ENCODE results near the gene ABCC6.
"Not testable (repeated sequence)": the region's sequence is repeated elsewhere in the genome, so short reads cannot be mapped to it uniquely, and the experiment has no call there.

Gene ABCC6

GRCh38 chr16:16222850-16223661 lies at the start of gene ABCC6:
Gene ABCC6 (minus strand): TSS chr16:16223494. CDS start chr16:16223434, 60 bp downstream.
- not testable (repeated sequence) for DNase-seq (ENCODE audit: low read depth)

- DNase-seq (ENCODE audit: low read depth): not testable (repeated sequence)
These were observed 49.4 kb upstream of the ABCC6 start for GRCh38 chr16:16272573-16273221.

GRCh38 chr16:16271658-16272057 lies 48.4 kb upstream of the ABCC6 start:
- not testable (repeated sequence) for DNase-seq (ENCODE audit: low read depth)

- DNase-seq (ENCODE audit: low read depth): not testable (repeated sequence)
These were observed 45.0 kb upstream of the ABCC6 start for GRCh38 chr16:16268185-16268808.

GRCh38 chr16:16267708-16268107 lies 44.4 kb upstream of the ABCC6 start:
- DNase-seq (ENCODE audit: low read depth): not testable (repeated sequence)

GRCh38 chr16:16265044-16265443 lies 41.8 kb upstream of the ABCC6 start:
- not testable (repeated sequence) for DNase-seq (ENCODE audit: low read depth)

- not testable (repeated sequence) for DNase-seq (ENCODE audit: low read depth)
These were observed 40.7 kb upstream of the ABCC6 start for GRCh38 chr16:16263947-16264346.

- not testable (repeated sequence) for DNase-seq (ENCODE audit: low read depth)
These were observed 39.8 kb upstream of the ABCC6 start for GRCh38 chr16:16262954-16263555.

- not testable (repeated sequence) for DNase-seq (ENCODE audit: low read depth)
These were observed 36.7 kb upstream of the ABCC6 start for GRCh38 chr16:16259971-16260370.

- DNase-seq (ENCODE audit: low read depth): not testable (repeated sequence)
These were observed 35.5 kb upstream of the ABCC6 start for GRCh38 chr16:16258822-16259221.

GRCh38 chr16:16257301-16257923 lies 34.1 kb upstream of the ABCC6 start:
- DNase-seq (ENCODE audit: low read depth): not testable (repeated sequence)

GRCh38 chr16:16252377-16252776 lies 29.1 kb upstream of the ABCC6 start:
- DNase-seq (ENCODE audit: low read depth): not testable (repeated sequence)

- not testable (repeated sequence) for DNase-seq (ENCODE audit: low read depth)
These were observed 26.5 kb upstream of the ABCC6 start for GRCh38 chr16:16249621-16250330.

- not testable (repeated sequence) for DNase-seq (ENCODE audit: low read depth)
These were observed 24.1 kb upstream of the ABCC6 start for GRCh38 chr16:16247439-16247838.

GRCh38 chr16:16246578-16247262 lies 23.4 kb upstream of the ABCC6 start:
- not testable (repeated sequence) for DNase-seq (ENCODE audit: low read depth)

GRCh38 chr16:16243886-16244285 lies 20.6 kb upstream of the ABCC6 start:
- not testable (repeated sequence) for DNase-seq (ENCODE audit: low read depth)

- DNase-seq (ENCODE audit: low read depth): not testable (repeated sequence)
These were observed 17.4 kb upstream of the ABCC6 start for GRCh38 chr16:16240667-16241066.

GRCh38 chr16:16237738-16238137 lies 14.4 kb upstream of the ABCC6 start:
- not testable (repeated sequence) for DNase-seq (ENCODE audit: low read depth)

GRCh38 chr16:16237071-16237470 lies 13.8 kb upstream of the ABCC6 start:
- not testable (repeated sequence) for DNase-seq (ENCODE audit: low read depth)

GRCh38 chr16:16232692-16233061 lies 9.4 kb upstream of the ABCC6 start:
- not testable (repeated sequence) for DNase-seq (ENCODE audit: low read depth)

Measured in T-helper 22 cell (primary cell).